ENCODE data around the gene ADCK2. TPM values are rescaled to one million over a fixed set of nuclear protein-coding genes. Genes with fewer than 3 reads are reported as not detected.

Gene ADCK2
- total and polyA plus RNA-seq, 10 of the 15 experiments (the other 5 are each of a cell fraction or from before 2014, with no cell fraction given) = 0.52 to 19.4 (median 13.1) TPM

DNA sequence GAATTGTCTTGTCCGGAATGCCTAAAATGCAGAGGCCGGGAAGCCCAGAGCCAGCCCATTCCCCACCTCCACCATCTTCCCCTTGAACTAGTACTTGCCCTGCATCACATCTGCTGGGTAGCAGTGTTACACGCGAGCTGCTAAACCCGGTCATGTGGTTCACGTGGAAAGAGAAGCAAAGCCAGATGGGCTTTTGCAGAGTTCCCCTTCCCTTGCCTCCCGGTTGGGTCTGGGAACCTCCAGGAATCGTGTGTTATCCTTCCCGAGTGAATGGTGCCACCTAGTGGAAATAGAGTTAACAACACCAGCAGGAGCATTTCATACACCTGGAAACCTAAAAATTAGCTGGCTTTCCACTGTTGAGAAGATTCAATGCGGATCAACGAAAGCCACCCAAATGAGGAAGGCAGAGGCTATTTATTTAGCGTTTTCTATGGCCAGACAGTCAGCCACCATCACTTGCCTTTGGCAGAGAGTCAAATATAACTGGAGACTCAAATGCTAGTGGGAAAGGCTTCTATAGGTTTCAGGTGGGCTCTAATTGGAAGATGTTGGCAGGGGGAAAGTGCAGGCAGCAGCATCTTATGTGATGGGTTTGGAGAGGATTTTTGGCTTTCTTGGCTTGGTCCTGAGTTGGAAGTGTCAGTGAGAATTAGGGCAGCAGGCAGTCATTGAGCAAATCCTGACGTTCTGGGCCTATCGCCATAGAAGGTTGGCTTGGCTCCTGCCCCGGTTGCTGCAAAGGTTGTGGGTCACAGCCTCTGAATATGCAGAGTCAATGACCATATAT is 19.2 kb upstream of the ADCK2 start:
- Histone ChIP-seq H3K4me1 (ENCODE audit: control insufficient read depth, insufficient read depth, low read length) (peaks cover 12% of the 10 kb centered on the region), H3K9me3 (replicated peaks; ENCODE audit: control insufficient read depth, insufficient read depth, low read length) (no peaks in the 10 kb centered on the region), H3K27me3 (replicated peaks in 1 of 2; ENCODE audit: control insufficient read depth in 2 of 2, insufficient read depth in 2 of 2, low read length in 1 of 2) (no peaks in the 10 kb centered on the region), H3K4me3 (no peak overlapping the region), H2AFZ (ENCODE audit: control insufficient read depth, low read depth, low read length) (no peak overlapping the region), H3K79me2 (ENCODE audit: control insufficient read depth, insufficient read depth, low read length) (no peaks in the 10 kb centered on the region), H3K36me3 (ENCODE audit: control insufficient read depth in 2 of 2, insufficient read depth in 2 of 2, low read length in 1 of 2) (no peaks in the 10 kb centered on the region), H3K4me2 (ENCODE audit: control insufficient read depth, insufficient read depth) (no peak overlapping the region), H3K9ac (ENCODE audit: control insufficient read depth, insufficient read depth, low read length) (no peak overlapping the region), H4K20me1 (ENCODE audit: control insufficient read depth, insufficient read depth) (no peaks in the 10 kb centered on the region), H3K27ac (ENCODE audit: control insufficient read depth, insufficient read depth) (no peak overlapping the region)
- ChIA-PET POLR2A (interaction anchor here (0.7 kb wide), 1 partner anchor 98 kb away, joined by 3 read pairs; no protein-coding TSS in a partner anchor), CTCF (interaction anchor here (0.6 to 3.8 kb wide), 19 partner anchors 21 to 505 kb away, joined by 3 to 29 read pairs (median 4); partner anchors contain the start of gene MRPS33), SMC1A (ENCODE audit: uncharacterized antibody, unreplicated experiment) (interaction anchor here (0.6 to 2.2 kb wide), 7 partner anchors 133 to 186 kb away, joined by 3 to 16 read pairs (median 4); no protein-coding TSS in a partner anchor), RAD21 (ENCODE audit: unreplicated experiment) (interaction anchor here (0.6 to 1.5 kb wide), 5 partner anchors 102 to 180 kb away, joined by 3 to 13 read pairs (median 4); no protein-coding TSS in a partner anchor)
- FAIRE-seq (peak; percentile 80), ATAC-seq (peak; percentile 61), DNase-seq (ENCODE audit: low read depth, low spot score) (no peak)
- BruUV-seq (replicated peaks) = no TSS peak
- 31% methylated on average over 15 of the region's 15 CpGs for WGBS (ENCODE audit: insufficient coverage, insufficient replicate concordance, low lambda C conversion rate, missing lambda C conversion rate)
- in situ Hi-C loops (cut with MboI) (no loop called here), intact Hi-C loops (cut with micrococcal nuclease; ENCODE audit: unreplicated experiment) (loop anchor here (1.0 kb wide), 2 partner anchors 135 to 178 kb away; no protein-coding TSS in a partner anchor)
- TF ChIP-seq NRF1 (conservative IDR thresholded peaks at IDR 0.05; ENCODE audit: low read depth, low read length) = no peak
- no peak for TF ChIP-seq TCF7 (IDR thresholded peaks at IDR 0.05; ENCODE audit: borderline replicate concordance)
- TF ChIP-seq SPI1 (IDR thresholded peaks at IDR 0.05; ENCODE audit: borderline replicate concordance, insufficient read depth, low read depth, low read length) = no peak
- no peak for TF ChIP-seq LARP7 (IDR thresholded peaks at IDR 0.05)
- 0 out of 2 replicates have a peak, but pooled peaks have one; percentile 23 for TF ChIP-seq EED (IDR thresholded peaks at IDR 0.05; ENCODE audit: low read depth)
- peak; percentile 79 to 88 (median 81) for TF ChIP-seq CTCF (IDR thresholded peaks at IDR 0.05 in 2 of 3, conservative IDR thresholded peaks at IDR 0.05 in 1 of 3; ENCODE audit: control insufficient read depth in 2 of 3, extremely low read depth in 1 of 3, insufficient read depth in 1 of 3, low read depth in 3 of 3, low read length in 3 of 3)
- TF ChIP-seq YY1 (IDR thresholded peaks at IDR 0.05; ENCODE audit: low read depth, low read length) = 0 out of 2 replicates have a peak, but pooled peaks have one; percentile 40
- no peak for TF ChIP-seq ASH2L (IDR thresholded peaks at IDR 0.05; ENCODE audit: borderline replicate concordance, low read depth)
- no peak for TF ChIP-seq BCLAF1 (IDR thresholded peaks at IDR 0.05)
- no peak for TF ChIP-seq FOXK2 (IDR thresholded peaks at IDR 0.05)
- TF ChIP-seq ZBTB11 (CRISPR knock-in tag; IDR thresholded peaks at IDR 0.05) = no peak
- TF ChIP-seq IKZF1 (conservative IDR thresholded peaks at IDR 0.05) = peak; percentile 38; the same call in 1 of the 2 replicates
- TF ChIP-seq TCF3 (IDR thresholded peaks at IDR 0.05; ENCODE audit: borderline replicate concordance, insufficient read depth, low read depth, low read length) = no peak
- peak; percentile 90 for TF ChIP-seq RAD21 (IDR thresholded peaks at IDR 0.05; ENCODE audit: insufficient read depth, low read depth, low read length)

All from GM12878 (cell line).